PFSK-1 (cell line): Measurements from ENCODE around the gene CLDN34.

Experiments
- FOXP2 ChIP-seq: optimal IDR thresholded peaks from 2 replicates; pipeline ENCODE3; 2011; ENCODE audit warnings: borderline replicate concordance, control low read depth, inconsistent platforms; ENCODE audit not compliant: insufficient read depth; ENCODE audit errors: extremely low read length, extremely low read depth
- POLR2AphosphoS5 ChIP-seq: IDR thresholded peaks from 2 replicates; pipeline ENCODE4 v1.6.1; 2012; ENCODE audit warnings: low read depth, mild to moderate bottlenecking, control low read depth, low read length, moderate library complexity
- REST ChIP-seq, 2 experiments: IDR thresholded peaks; 2 replicates each; pipeline versions ENCODE4 v1.6.1 to v1.8.0; 2011 to 2012; ENCODE audit warnings: low read depth in 2 of 2, low read length in 2 of 2, control low read depth in 1 of 2, inconsistent platforms in 1 of 2, mild to moderate bottlenecking in 1 of 2, moderate library complexity in 1 of 2; ENCODE audit not compliant: insufficient read depth in 1 of 2
- SIN3A ChIP-seq: IDR thresholded peaks from 2 replicates; pipeline ENCODE4 v1.6.1; 2012; ENCODE audit warnings: mild to moderate bottlenecking, low read length, moderate library complexity, borderline replicate concordance; ENCODE audit not compliant: insufficient read depth
- TAF1 ChIP-seq: IDR thresholded peaks from 2 replicates; pipeline ENCODE4 v1.6.1; 2012; ENCODE audit warnings: low read length, control low read depth, borderline replicate concordance; ENCODE audit not compliant: insufficient read depth

The CLDN34 gene

GRCh38 chrX:10015723-10016518, 48.8 kb downstream of the CLDN34 start:
- TF ChIP-seq REST (IDR thresholded peaks at IDR 0.05; ENCODE audit: insufficient read depth in 1 of 2, low read depth in 2 of 2, low read length in 2 of 2) = no peak
- TF ChIP-seq SIN3A = no peak
- no peak for TF ChIP-seq POLR2AphosphoS5
- no peak for TF ChIP-seq FOXP2
- no peak for TF ChIP-seq TAF1

GRCh38 chrX:10016519-10017132, 49.5 kb downstream of the CLDN34 start:
- no peak for TF ChIP-seq TAF1
- TF ChIP-seq SIN3A = no peak
- TF ChIP-seq POLR2AphosphoS5 = no peak
- TF ChIP-seq REST (IDR thresholded peaks at IDR 0.05; ENCODE audit: insufficient read depth in 1 of 2, low read depth in 2 of 2, low read length in 2 of 2) = no peak
- no peak for TF ChIP-seq FOXP2

- TF ChIP-seq POLR2AphosphoS5 = no peak
- no peak for TF ChIP-seq REST (IDR thresholded peaks at IDR 0.05; ENCODE audit: insufficient read depth in 1 of 2, low read depth in 2 of 2, low read length in 2 of 2)
- TF ChIP-seq TAF1 = no peak
- no peak for TF ChIP-seq FOXP2
- TF ChIP-seq SIN3A = no peak
These were observed 50.7 kb downstream of the CLDN34 start for GRCh38 chrX:10017872-10018271.
